Frontal cortex (tissue), 4 donors: Measurements from ENCODE around the gene LTA4H. TPM values are rescaled to one million over a fixed set of nuclear protein-coding genes. Genes with fewer than 3 reads are reported as not detected.
"Not testable (repeated sequence)": the region's sequence is repeated elsewhere in the genome, so short reads cannot be mapped to it uniquely, and the experiment has no call there.

Source experiments
- DNase-seq, 2 donors: peaks; one replicate each; pipeline ENCODE4 v3.0.0; 2012; ENCODE audit warnings: low spot score in 2 of 2
- FAIRE-seq: peaks from 2 replicates; lab custom pipeline; 2012; peaks lifted over from hg19 to GRCh38; lab: Jason Lieb, UNC
- total RNA-seq: library from RNA; depleted of rRNA; stranded (reverse); fragments of >200 nt; gene quantifications from one replicate; pipeline ENCODE4 v1.2.3, GENCODE V29; 2014
- donor health status: control.
- donor health status: control.
- donor health status: control.

Gene LTA4H
- 37.5 TPM for total RNA-seq

DNA sequence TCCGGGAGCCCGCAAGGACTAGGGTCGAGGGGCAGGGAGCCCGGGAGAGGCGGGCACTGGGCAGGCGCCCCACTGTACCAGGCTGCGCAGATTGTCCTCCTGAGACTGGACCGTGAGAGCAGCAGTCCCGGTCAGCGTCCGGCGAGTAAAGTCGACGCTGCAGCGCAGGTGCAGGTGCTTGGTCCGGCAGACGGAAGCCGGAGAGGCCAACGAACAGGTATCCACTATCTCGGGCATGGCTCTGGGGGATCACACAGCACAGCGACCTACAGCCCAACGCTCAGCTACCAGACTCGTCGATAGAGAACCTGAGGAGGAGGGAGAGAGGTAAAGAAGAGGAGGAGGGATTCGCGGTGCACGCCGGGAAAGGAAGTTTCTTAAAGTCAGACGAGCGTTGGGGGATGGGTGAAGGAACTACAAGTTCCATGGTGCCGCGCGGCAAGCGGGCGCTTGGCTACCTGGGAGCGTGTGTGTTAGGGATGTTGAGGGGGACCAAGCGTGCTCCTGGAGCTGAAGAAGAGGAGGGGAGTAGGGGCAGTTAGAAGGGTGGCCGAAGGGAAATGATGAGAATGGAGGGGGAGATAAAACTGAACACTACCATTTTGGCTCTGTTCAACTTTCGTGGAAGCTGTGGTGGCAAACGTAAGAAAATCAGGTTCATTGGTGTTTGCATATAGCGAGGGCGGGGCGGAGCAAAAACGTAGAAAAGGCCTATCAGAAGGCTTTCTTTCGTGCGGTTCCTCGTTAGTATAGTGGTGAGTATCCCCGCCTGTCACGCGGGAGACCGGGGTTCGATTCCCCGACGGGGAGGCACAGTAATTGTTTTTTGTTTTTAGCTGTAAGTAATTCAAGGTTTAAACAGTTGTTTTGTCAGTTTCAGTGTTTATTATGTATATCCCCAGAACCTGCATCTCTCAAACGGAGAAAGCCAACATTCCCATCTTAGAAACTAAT, at the start of gene LTA4H:
TSS of gene LTA4H (minus strand) at position 305 of the 954 bp plus-strand sequence. CDS start at position 237, 68 bp downstream.
- FAIRE-seq (peak; percentile 17), DNase-seq (peak; percentile 84 to 92)

DNA sequence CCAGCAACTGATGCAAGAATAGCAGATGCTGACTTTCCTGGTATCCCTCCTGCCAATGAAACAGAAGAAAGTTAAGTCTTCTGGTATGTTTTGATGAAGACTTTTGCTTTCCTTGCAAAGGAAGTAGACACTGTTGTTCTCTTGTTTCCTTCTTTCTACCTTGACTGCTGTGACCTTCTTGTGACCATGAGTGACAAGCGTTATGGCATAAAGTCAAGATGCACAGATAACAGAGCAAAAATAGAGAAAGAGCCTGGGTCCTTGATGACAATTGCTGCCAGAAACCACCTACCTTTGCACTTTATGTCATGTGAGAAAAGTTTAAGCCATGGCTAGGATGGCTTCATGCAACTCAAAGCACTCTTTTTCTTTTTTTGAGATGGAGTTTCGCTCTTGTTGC, 49.2 kb upstream of the LTA4H start:
- no peak for FAIRE-seq
- DNase-seq: no peak

DNA sequence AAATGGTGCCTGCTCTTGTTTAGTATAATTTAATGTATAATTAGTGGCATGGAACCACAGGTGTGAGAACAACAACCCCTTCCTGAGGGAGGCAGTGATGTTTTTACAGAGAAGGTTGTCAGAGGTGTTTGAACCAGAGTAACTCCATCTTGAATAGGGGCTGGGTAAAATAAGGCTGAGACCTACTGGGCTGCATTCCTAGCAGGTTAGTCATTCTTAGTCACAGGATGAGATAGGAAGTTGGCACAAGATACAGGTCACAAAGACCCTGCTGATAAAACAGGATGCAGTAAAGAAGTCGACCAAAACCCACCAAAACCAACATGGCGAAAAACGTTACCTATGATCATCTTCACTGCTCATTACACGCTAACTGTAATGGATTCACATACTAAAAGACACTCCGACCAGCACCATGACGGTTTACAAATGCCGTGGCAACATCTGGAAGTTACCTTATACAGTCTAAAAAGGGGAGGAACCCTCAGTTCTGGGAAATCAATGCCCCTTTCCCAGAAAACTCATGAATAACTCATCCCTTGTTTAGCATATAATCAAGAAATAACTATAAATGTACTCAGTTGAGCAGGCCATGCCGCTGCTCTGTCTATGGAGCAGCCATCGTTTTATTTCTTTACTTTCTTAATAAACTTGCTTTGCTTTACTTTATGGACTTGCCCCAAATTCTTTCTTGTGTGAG, 47.8 kb upstream of the LTA4H start:
- FAIRE-seq (no peak), DNase-seq (no peak)

GRCh38 chr12:96081596-96081995, 46.2 kb upstream of the LTA4H start:
- no peak for FAIRE-seq
- no peak for DNase-seq

DNA sequence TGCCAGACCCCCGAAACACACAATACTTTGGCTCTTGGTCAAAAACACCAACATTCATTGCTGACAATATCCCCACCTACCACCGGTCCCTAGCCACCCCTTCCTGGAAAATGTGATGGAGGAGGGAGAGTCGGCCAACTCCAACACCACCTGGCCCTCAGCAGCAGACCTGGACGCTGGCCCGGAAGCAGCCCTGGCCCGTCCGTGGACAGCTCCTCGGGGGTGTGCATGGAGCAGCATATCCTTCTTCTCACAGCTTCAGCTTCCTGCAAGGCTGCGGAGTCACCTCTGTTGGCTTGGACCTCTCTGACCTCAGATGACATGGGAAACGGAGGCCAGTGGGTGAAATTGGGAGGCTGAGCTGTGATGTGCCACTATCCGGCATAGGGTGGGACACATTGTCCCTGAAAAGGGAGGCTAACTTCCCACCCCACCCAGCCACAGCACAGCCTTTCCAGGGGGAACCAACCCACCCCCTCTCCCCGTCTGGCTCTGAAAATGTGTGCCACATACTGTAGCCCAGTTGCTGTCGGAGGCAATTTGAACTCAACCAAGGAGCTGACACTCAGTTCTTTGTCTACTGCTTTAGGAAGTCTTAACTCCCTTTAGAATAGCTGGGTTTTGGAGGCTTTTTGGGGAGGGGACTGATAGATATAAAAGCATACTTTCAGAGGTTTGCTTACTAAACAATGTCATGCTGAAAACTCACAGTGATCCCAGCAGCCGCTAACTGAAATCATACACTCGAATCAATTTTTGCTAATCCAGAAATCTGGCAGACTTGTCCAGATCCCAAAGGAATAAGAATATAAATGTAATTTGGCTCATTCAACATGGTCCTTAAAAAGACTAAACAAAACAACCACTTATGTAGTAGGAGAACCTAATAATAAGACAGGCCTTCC, 43.1 kb upstream of the LTA4H start:
- FAIRE-seq (no peak), DNase-seq (no peak)

DNA sequence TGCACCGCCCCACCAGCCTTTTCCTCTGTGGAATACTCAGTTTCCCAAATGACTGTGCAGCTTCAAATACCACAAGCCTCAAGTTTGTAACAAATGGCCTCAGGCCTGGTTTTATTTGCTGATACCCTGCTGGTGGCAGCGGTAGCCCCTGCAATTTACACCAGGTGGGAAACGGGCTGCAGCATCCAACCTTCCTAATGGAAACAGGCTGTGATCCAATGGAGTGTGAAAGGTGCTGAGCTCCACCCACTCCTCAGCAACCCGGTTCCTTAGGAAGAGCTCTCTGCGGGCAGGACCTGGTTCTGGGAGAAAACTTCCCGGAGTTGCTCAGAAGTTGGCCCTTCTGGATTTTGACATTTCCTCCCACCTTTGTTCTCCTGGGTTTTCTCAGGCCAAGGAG, 41.7 kb upstream of the LTA4H start:
- no peak for FAIRE-seq

DNA sequence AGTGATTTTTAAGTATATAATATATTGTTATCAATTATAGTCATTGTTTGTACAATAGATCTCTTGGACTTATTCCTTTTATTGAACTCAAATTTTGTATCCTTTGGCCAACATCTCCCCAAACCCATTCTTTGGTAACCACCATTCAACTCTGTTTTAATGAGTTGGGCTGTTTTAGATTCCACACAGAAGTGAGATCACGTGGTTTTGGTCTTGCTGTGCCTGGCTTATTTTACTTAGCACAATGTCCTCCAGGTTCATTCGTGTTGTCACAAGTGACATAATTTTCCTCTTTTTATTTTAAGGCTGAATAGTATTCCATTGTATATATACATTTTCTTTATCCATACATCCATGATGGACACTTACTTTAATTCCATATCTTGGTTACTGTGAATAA, 40.2 kb upstream of the LTA4H start:
- DNase-seq (no peak), FAIRE-seq (no peak)

More for the DNA sequence above, 41.7 kb upstream of the LTA4H start:
- DNase-seq: no peak

DNA sequence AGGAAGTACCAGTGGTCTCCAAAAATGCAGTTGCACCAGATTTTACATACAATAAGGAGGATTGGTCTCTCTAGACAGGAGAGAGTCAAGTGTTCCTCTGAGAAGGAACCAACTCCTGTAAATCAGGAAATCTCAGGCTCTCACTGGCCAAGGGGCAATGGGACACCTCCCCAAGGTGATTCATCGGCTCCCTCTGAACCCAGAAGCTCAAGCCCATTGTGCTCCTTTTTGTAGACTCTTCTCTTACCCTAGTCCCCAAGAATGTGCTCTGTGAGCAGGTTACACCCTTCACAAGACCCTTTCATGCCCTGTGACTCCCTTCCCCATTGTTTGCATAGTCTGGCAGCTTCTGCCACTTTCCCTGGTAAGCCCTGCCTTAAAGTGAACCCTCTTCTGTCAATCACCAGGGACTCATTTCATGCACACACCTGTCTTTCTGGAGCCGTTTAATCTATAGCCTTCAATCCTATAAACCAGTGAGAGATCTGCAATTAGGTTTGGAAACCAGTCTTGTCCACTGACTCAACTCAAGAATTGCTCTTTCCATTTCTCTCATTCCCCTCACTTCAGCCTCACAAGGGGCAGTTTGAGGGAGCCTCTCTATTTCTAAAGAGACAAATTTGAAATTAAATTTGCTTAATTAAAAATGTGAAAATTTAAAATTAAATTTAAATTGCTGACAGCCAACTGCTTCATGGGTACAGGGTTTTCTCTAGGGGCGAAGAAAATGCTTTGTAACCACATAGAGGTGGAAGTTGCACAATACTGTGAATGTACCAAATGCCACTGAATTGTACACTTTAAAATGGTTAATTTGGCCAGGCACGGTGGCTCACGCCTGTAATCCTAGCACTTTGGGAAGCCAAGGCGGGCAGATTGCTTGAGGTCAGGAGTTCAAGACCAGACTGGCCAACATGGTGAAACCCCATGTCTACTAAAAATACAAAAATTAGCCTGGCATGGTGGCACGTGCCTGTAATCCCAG, 38.3 kb upstream of the LTA4H start:
- FAIRE-seq (no peak), DNase-seq (no peak)

DNA sequence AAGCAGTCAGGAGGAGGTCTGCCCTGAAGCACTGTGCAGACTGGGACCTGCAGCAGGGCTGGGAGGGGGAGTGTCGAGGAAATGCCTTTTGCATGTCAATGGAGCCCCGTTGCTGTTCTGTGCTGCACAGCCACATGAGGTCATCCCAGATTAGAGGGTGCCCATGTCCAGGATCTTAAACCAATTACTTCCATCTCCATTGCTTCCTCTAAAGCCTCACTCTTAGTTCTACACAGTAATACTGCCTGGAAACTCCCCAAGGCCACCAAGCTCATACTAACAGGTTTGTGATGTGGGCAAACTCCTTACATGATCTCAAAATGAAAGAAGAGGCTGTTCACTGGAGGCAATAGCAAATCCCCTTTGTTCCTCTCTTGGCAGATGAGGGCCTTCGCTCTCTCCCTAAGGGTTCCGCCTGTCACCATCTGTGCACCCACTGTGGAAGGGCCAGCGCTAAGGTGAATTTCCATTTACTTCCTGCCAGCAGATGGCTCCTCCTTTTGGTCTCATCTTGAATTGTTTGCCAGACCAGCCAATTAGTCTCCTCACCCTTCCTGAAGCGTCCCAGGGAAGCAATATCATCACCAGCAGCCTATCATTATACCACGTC, 35.4 kb upstream of the LTA4H start:
- no peak for FAIRE-seq
- DNase-seq: no peak

- FAIRE-seq: no peak
- no peak for DNase-seq
These were observed 34.3 kb upstream of the LTA4H start for GRCh38 chr12:96069511-96070231.

DNA sequence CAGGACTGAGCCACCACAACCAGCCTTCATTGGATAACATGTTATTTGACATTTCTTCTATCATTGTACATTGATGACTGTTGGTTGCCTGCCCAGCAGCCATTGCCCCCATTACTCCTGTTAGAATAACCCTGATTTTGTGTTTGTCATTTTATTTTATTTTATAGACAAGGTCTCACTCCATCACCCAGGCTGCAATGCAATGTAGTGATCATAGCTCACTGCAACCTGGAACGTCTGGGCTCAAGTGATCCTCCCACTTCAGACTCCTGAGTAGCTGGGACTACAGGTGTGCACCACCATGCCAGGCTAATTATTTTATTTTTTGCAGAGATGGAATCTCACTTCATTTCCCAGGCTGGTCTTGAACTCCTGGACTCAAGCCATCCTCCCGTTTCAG, 33.2 kb upstream of the LTA4H start:
- FAIRE-seq: no peak
- DNase-seq: no peak

DNA sequence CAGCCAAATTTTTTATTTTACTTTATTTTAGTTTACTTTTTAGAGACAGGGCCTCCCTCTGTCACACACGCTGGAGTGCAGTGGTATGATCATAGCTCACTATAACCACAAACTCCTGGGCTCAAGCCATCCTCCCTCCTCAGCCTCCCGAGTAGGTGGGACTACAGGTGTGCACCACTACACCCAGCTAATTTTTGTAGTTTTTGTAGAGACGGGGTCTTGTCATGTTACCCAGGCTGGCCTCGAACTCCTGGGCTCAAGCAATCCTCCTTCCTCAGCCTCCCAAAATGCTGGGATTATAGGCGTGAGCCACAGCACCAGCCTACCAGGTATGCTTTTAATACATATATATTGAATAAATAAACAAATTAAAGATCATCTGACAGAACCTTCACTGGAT, 32.7 kb upstream of the LTA4H start:
- DNase-seq: no peak
- FAIRE-seq: no peak

DNA sequence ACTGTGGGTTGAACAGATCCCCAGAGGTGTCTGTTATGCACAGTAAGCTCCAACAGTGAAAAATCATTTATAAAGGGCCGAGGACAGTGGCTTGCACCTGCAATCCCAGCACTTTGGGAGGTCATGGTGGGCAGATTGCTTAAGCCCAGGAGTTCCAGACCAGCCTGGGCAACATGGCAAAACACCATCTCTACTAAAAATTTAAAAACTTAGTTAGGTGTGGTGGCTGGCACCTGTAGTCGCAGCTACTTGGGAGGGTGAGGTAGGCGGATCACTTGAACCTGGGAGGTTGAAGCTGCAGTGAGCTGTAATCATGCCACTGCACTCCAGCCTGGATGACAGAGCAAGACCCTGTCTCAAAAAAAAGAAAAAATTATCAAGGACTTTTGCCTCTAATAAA, 30.4 kb upstream of the LTA4H start:
- FAIRE-seq, DNase-seq: not testable (repeated sequence)

- DNase-seq (no peak), FAIRE-seq (no peak)
These were observed 29.6 kb upstream of the LTA4H start for GRCh38 chr12:96064966-96065365.

DNA sequence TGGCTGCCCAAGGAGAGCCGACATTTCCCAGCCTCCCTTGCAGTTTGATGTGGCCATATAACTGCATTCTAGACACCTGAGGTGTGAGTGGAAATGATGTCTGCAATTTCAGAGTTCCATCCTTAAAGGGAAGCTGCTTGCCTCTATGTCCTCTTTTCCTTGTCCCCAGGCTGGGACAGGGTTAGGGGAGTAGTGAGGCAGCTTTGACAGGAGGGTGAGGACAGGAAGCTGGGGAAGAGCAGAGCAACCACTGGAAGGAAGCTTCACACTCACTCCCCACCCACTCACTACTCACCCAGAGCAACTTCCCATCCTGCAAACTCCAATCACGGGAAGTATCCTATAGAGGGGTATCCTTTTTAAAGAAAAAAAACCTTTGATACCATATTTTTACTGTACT, 28.9 kb upstream of the LTA4H start:
- no peak for FAIRE-seq
- DNase-seq: no peak

DNA sequence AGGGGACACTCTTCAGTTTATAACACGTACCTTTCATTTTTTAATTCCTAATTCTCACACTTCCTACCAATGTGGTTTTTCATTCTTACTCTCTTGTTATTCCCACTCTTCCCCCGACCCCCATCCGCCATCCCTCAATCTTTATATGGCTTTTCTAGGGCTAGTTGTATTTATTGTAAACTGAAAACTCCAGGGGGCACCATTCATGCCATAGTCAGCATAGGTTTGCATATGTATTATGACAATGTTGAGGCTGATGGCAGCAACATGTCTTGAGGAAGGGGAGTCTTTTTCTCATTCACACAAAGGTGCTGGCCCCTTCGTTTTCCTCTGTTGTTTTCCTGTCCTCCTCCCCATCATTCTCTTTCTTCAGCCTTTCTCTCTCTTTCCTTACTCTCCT, 27.7 kb upstream of the LTA4H start:
- FAIRE-seq: no peak
- no peak for DNase-seq

- no peak for FAIRE-seq
These were observed 26.6 kb upstream of the LTA4H start for GRCh38 chr12:96061864-96062453.

More at GRCh38 chr12:96061864-96062453, 26.6 kb upstream of the LTA4H start:
- DNase-seq: peak; percentile 18 to 66
